Natural killer cell treated with Interleukin-12 subunit alpha and Interleukin-12 subunit beta and Interleukin-15 and Interleukin-18, amount 100 ng/mL, for 72 hours (primary cell): ENCODE measurements around the gene PLA2G4A. TPM values are rescaled to one million over a fixed set of nuclear protein-coding genes. Genes with fewer than 3 reads are reported as not detected.

Experiments
- ATAC-seq, 2 donors: fragments of 150-1000 bp; cut with Tn5 transposase in 1 of 2; sonication (Bioruptor Pico), chemical (Tn5 transposase) in 1 of 2; 2 replicates each; pipeline ENCODE4 v1.10.0; 2021
- DNase-seq: peaks from one replicate; pipeline ENCODE4 v3.0.0; 2022; ENCODE audit warnings: low spot score
- H3K27ac Mint-ChIP-seq, 2 donors: 1 replicate in 1 of 2; 2 replicates in 1 of 2; pipeline ENCODE4 v1.8.0; 2022; ENCODE audit warnings: mixed read lengths in 2 of 2, mild to moderate bottlenecking in 1 of 2, moderate library complexity in 1 of 2
- H3K27me3 Mint-ChIP-seq, 2 donors: 1 replicate in 1 of 2; 2 replicates in 1 of 2; pipeline ENCODE4 v1.8.0; 2022; ENCODE audit warnings: mixed read lengths in 2 of 2
- H3K36me3 Mint-ChIP-seq: one replicate; pipeline ENCODE4 v1.8.0; 2022; ENCODE audit warnings: mixed read lengths
- H3K4me1 Mint-ChIP-seq, 2 donors: 1 replicate in 1 of 2; 2 replicates in 1 of 2; pipeline ENCODE4 v1.8.0; 2022; ENCODE audit warnings: low read depth in 2 of 2, mixed read lengths in 2 of 2, mild to moderate bottlenecking in 1 of 2
- H3K4me3 Mint-ChIP-seq: one replicate; pipeline ENCODE4 v1.8.0; 2022; ENCODE audit warnings: mixed read lengths
- H3K9me3 Mint-ChIP-seq: 2 replicates; pipeline ENCODE4 v1.8.0; 2022; ENCODE audit warnings: mixed read lengths
- total RNA-seq, 2 donors: library from RNA; stranded (reverse); gene quantifications; one replicate each; pipeline ENCODE4 v1.2.3, GENCODE V29; 2022

Gene PLA2G4A
- total RNA-seq, 2 donors from 2014 or later: 0.45 to 1.2 TPM

DNA sequence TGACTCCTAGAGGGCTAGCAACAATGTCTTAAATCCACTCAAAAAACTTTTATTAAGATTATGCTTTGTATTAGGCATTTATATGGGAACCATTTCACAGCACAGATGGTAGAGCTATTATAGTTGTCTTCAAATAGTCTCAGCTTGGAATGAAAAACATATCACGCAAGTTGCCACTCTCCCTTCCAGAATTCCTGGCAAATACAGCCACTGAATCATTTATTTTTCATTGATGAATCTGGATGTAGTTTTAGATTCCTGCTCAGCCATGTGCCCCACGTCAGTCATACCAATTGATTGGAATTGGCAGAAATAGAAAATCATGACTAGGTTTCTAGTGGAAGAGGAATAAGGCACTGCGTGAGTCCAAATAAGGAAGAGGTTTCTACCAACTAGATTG is 165.2 kb downstream of the PLA2G4A start:
- no peaks in the 10 kb centered on the region for H3K9me3 Mint-ChIP-seq
- no peak overlapping the region for H3K27ac Mint-ChIP-seq
- H3K36me3 Mint-ChIP-seq: no peaks in the 10 kb centered on the region
- no peaks in the 10 kb centered on the region for H3K4me1 Mint-ChIP-seq
- H3K4me3 Mint-ChIP-seq: no peak overlapping the region
- no peak for DNase-seq
- ATAC-seq: no peak
- no peaks in the 10 kb centered on the region for H3K27me3 Mint-ChIP-seq

DNA sequence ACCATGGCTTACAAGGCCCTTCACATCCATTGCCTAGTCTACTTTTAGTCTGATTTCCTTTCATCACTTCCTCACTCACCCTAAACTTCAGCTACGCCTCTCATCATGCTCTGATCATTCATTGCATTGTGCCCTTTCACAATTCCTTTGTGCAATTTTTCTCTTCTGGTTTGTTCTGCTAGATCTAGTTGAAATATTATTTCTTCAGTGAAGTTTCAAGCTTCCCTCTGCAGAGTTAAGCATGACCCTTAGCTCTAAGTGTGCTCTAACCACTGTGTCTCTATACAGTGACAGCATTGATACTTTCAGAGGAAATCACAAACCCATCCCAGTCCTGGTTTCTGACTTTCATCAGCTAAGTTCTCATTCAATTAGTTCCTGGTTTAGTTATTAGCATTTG is 166.1 kb downstream of the PLA2G4A start:
- no peak for ATAC-seq
- H3K27ac Mint-ChIP-seq: no peak overlapping the region
- H3K27me3 Mint-ChIP-seq: peaks cover 0 to 2% of the 10 kb centered on the region in 2 donors
- no peaks in the 10 kb centered on the region for H3K9me3 Mint-ChIP-seq
- H3K4me3 Mint-ChIP-seq: no peak overlapping the region
- H3K36me3 Mint-ChIP-seq: no peaks in the 10 kb centered on the region
- DNase-seq: no peak
- no peaks in the 10 kb centered on the region for H3K4me1 Mint-ChIP-seq

DNA sequence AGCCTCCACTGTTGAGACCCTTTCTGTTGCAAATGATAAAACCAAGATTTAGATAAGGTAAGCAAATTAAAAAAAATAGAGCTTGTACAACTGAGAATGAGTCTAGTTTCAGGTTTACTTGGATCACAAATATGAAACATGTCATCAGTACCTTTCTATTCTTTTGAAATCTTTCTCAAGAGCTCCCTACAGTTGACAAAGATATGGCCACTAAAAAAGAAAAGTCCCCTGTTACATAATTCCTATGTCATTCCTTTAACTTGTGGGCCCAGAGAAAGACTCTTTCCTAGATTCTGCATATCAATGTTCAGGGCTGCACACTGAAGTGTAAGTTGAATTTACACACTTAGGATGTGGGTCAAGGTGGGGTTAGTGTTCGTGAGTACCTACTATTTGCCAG is 168.1 kb downstream of the PLA2G4A start:
- Mint-ChIP-seq H3K36me3 (no peaks in the 10 kb centered on the region), H3K9me3 (no peaks in the 10 kb centered on the region), H3K27ac (no peak overlapping the region), H3K4me1 (no peaks in the 10 kb centered on the region), H3K27me3 (peaks cover 0 to 5% of the 10 kb centered on the region in 2 donors), H3K4me3 (no peak overlapping the region)
- DNase-seq (no peak), ATAC-seq (no peak)

DNA sequence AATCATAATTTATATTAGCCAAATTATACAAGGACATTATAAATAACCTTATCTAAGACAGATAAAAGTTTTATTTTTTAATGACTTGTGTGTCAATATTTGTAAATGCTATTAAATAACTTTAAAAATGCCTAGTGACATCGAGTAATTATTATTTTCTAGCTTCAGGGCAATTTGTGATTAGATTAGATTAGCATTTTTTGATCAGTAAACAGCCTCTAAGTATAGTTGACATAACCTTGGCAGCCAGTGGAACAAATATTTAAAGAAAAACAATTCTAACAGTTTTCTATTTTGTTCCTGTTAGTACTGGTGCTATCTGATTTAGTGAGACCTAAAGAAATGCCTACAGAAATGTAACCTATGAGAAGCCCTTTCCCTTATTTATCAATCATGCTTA is 169.1 kb downstream of the PLA2G4A start:
- DNase-seq: no peak
- no peaks in the 10 kb centered on the region for H3K4me1 Mint-ChIP-seq
- H3K27ac Mint-ChIP-seq: no peak overlapping the region
- H3K9me3 Mint-ChIP-seq: no peaks in the 10 kb centered on the region
- H3K36me3 Mint-ChIP-seq: no peaks in the 10 kb centered on the region
- ATAC-seq: no peak
- peaks cover 0 to 5% of the 10 kb centered on the region in 2 donors for H3K27me3 Mint-ChIP-seq
- H3K4me3 Mint-ChIP-seq: no peak overlapping the region

DNA sequence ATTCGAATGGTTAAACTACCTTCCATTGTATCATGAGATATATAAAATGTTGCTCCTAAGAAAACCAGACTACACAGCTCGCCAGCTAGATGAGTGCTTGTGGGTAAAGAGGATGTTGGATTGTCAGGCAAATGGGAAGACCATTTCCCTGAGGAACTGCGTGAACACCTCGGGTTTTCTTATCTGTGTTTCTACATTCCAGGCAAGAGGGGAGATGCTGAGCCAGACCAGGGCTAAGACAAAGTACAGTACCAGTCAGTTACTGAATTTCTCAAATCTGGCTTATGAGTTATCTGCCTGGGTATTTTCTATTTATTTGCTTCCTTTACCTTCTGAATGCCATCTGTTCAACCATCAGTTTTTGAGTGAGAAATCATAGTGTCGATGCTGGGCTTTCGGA is 170.8 kb downstream of the PLA2G4A start:
- ATAC-seq: no peak
- Mint-ChIP-seq H3K27ac (no peak overlapping the region), H3K36me3 (no peaks in the 10 kb centered on the region), H3K4me1 (no peaks in the 10 kb centered on the region), H3K4me3 (no peak overlapping the region), H3K27me3 (peaks cover 0 to 5% of the 10 kb centered on the region in 2 donors), H3K9me3 (no peaks in the 10 kb centered on the region)
- no peak for DNase-seq

DNA sequence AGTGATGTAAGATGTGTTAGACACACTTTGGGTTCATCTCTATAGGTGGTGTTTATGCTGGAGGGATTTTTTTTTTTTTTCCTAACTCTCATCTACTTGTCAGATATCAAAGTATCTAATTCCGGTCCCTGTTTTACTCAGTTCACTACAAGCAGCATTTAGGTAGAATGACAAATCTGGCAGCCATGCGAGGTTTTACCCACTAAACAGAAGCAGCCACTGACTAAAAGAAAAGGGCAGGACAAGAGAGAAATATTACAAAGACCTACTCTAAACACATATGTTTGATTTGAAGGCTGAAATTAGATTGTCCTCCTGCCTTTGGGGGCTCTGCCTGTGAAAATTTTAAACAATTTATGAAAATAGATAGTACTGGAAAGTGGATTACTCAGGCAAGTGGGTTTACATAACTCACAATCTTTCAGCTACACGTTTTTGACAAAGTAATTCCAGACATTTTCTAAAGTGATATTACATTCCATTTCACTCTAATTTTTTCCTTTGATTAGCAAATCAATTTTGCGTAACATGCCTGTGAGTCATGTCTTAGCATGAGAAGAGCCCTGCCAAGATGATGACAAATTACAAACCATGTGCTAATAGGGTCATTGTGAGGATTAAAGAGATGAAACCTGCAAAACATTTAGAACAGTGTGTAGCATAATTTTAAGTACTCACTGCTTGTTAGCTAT is 172.6 kb downstream of the PLA2G4A start:
- DNase-seq: no peak
- Mint-ChIP-seq H3K27ac (no peak overlapping the region), H3K4me3 (no peak overlapping the region), H3K27me3 (peaks cover 0 to 5% of the 10 kb centered on the region in 2 donors), H3K9me3 (no peaks in the 10 kb centered on the region), H3K36me3 (no peaks in the 10 kb centered on the region), H3K4me1 (no peaks in the 10 kb centered on the region)
- no peak for ATAC-seq

DNA sequence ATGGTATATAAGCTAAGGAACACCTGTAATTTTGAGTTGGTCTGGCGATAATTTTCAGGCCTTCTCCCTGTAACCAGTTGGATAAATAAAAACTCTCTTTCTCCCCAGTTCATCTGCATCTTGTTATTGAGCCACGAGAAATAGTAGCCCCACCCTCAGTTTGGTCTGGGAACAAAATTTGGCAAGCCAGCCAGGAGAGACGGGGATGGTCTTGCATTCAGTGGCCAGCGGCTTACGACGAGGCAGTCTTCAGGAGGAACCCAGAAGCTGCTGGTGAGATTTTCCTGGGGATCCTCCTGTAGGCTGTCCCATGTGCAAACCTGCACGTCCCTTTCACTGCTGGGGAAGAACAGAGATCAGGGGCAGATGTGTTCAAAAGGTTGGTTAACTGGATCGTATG is 174.6 kb downstream of the PLA2G4A start:
- no peaks in the 10 kb centered on the region for H3K4me1 Mint-ChIP-seq
- H3K36me3 Mint-ChIP-seq: peaks cover 8% of the 10 kb centered on the region
- DNase-seq (no peak), ATAC-seq (no peak)
- no peak overlapping the region for H3K4me3 Mint-ChIP-seq
- H3K27ac Mint-ChIP-seq: no peak overlapping the region
- peaks cover 0 to 5% of the 10 kb centered on the region in 2 donors for H3K27me3 Mint-ChIP-seq
- peaks cover 3% of the 10 kb centered on the region for H3K9me3 Mint-ChIP-seq

DNA sequence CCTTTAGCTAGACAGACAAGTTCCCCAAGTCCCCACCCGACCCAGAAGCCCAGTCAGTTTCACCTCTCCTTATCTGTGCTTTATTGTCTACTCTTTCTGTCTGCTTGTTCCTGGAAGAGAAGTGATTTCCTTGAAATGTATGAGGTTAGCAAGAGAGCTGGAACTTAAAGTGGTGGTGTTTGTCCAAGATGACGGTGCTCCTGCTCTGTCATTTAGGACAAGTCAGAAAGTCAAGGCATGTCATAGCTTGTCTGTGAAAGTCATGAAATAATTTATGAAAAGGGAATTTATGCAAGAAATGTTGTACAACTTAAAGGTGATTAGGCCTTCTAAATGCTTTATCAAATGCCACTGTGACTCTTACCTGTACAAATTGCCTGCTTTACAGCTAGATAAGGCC is 178.1 kb downstream of the PLA2G4A start:
- no peaks in the 10 kb centered on the region for H3K27me3 Mint-ChIP-seq
- H3K27ac Mint-ChIP-seq: no peak overlapping the region
- ATAC-seq (no peak), DNase-seq (no peak)
- no peaks in the 10 kb centered on the region for H3K4me1 Mint-ChIP-seq
- H3K9me3 Mint-ChIP-seq: peaks cover 10% of the 10 kb centered on the region
- H3K36me3 Mint-ChIP-seq: peaks cover 21% of the 10 kb centered on the region
- H3K4me3 Mint-ChIP-seq: no peak overlapping the region

DNA sequence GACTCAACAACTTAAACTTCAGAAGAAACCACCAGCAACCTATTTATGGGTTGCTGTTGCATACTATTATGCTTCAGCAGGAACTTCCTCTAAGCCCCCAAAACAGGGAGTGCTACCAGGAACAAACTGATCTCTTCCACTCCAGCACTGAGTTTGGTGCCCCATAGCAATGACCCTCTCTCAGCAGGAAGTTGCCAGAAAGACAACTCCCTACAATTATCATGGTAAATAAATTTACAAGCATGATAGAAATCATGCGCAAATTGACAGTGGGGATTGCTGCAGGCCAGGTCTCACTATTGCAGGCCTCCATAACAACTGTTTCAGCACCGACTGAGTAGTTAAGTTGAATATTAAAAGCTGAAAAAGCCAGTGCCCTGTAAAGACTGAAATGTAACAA is 180.6 kb downstream of the PLA2G4A start:
- H3K4me3 Mint-ChIP-seq: no peak overlapping the region
- H3K36me3 Mint-ChIP-seq: peaks cover 21% of the 10 kb centered on the region
- ATAC-seq (no peak), DNase-seq (no peak)
- H3K4me1 Mint-ChIP-seq: no peaks in the 10 kb centered on the region
- no peak overlapping the region for H3K27ac Mint-ChIP-seq
- no peaks in the 10 kb centered on the region for H3K27me3 Mint-ChIP-seq
- peaks cover 10% of the 10 kb centered on the region for H3K9me3 Mint-ChIP-seq

DNA sequence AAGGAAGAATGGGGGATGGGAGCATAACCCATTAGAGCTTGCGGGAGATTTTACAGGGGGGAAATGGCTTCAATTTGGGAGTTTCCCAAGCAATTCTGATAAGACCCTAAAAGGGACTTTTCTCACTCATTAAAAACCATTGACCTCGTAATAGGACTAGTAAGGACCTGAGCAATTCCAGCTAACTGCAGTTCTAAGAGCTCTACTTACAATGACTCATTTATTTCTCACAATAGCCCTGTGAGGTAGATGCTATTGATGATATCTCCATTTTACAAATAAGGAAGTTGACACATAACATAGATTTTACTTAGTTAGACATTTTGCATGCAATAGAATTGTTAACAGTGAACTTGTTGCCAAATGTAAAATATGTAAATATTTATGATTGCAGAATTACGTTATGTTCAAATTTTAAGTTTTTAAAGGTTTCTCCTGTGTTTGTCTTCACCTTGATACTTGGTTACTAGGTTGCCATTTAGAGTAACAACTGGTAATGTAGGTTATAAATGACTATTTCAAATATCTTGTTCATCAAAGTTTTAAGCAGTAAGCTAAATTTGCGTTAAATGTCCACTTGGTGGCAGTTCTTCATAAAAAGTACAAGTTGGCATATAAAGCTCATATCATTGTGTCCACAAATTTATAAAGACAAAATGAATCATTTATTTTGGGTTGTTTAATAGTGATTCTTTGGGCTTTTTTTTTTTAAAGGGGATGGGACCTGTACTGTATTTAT is 182.0 kb downstream of the PLA2G4A start:
- H3K36me3 Mint-ChIP-seq: peaks cover 21% of the 10 kb centered on the region
- H3K27me3 Mint-ChIP-seq: no peaks in the 10 kb centered on the region
- DNase-seq (no peak), ATAC-seq (no peak)
- H3K9me3 Mint-ChIP-seq: peaks cover 10% of the 10 kb centered on the region
- H3K27ac Mint-ChIP-seq: no peak overlapping the region
- H3K4me1 Mint-ChIP-seq: no peaks in the 10 kb centered on the region
- no peak overlapping the region for H3K4me3 Mint-ChIP-seq

DNA sequence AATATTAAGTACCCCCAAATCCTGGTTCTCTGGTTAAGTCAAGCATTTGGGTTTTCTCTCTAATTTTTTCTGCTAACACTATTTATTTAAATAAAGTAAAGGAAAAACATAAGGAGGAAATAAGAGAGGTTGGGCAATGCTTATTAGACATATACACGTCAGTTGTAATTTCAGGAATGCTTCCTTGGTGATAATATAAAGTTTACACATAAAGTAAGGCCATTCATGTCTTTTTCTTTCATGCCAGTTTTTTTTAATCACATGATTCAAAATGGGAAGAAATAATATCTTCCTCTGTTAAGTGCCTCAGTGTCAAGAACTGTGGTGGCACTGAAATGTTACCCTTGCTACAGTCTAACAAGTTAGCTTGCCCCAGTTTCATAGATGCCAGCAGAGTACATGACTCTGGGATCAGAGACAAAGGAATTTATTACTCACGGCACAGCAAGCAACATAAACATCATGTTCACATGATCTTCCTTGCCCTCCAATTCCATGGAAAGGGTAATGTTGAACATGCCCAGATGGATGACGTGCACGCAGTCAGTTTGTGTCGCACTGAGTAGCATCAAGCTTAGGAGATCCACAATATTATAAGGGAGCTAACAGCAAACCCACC is 184.9 kb downstream of the PLA2G4A start:
- H3K36me3 Mint-ChIP-seq: peaks cover 10% of the 10 kb centered on the region
- peaks cover 4% of the 10 kb centered on the region for H3K9me3 Mint-ChIP-seq

DNA sequence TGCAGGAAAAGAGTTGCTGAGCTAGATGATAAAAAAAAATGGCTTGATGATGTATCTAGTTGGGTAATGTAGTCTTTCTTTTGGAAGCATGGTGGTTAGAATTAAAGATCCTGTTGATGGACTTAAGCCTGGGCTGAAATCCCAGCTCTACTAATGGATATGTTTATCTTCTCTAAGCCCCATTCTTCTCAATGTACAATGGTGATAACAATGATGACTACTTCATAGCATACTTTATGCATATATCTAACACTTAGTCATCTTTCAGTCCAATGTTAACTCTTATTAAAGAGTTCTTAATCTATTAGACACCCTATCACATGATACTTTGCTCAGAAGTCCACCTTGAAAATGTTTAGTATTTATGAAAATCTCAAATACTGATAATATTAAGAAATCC is 189.5 kb downstream of the PLA2G4A start:
- no peaks in the 10 kb centered on the region for H3K4me1 Mint-ChIP-seq
- DNase-seq (no peak), ATAC-seq (no peak)
- no peak overlapping the region for H3K4me3 Mint-ChIP-seq
- peaks cover 12% of the 10 kb centered on the region for H3K9me3 Mint-ChIP-seq
- H3K27ac Mint-ChIP-seq: no peak overlapping the region
- peaks cover 8% of the 10 kb centered on the region for H3K36me3 Mint-ChIP-seq
- H3K27me3 Mint-ChIP-seq: no peaks in the 10 kb centered on the region

More for the DNA sequence above, 184.9 kb downstream of the PLA2G4A start:
- H3K4me3 Mint-ChIP-seq: no peak overlapping the region
- ATAC-seq (no peak), DNase-seq (no peak)
- no peaks in the 10 kb centered on the region for H3K4me1 Mint-ChIP-seq
- H3K27ac Mint-ChIP-seq: no peak overlapping the region
- no peaks in the 10 kb centered on the region for H3K27me3 Mint-ChIP-seq

DNA sequence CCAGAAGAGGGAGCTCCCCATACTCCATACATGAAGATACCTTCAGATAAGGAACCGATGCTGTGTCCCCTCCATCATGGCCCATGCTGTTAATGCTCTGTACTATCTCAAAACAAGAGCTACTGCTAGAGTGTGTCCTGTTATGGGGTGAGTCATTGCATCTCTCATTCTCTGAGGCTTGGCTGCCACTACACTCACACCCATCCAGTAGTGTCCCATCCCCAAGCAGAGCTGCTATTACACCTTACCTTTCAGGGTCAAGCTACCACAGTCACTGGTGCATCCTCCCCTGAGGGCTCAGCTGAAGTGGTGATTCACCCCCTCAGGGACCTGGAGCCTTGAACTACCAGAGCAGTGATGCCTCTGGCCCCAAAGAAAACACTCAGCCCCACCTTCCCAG is 198.5 kb downstream of the PLA2G4A start:
- Mint-ChIP-seq H3K9me3 (peaks cover 7% of the 10 kb centered on the region), H3K27ac (no peak overlapping the region), H3K4me3 (no peak overlapping the region), H3K27me3 (no peaks in the 10 kb centered on the region), H3K4me1 (no peaks in the 10 kb centered on the region), H3K36me3 (peaks cover 12% of the 10 kb centered on the region)
- ATAC-seq (peak; percentile 33 to 36), DNase-seq (no peak)

DNA sequence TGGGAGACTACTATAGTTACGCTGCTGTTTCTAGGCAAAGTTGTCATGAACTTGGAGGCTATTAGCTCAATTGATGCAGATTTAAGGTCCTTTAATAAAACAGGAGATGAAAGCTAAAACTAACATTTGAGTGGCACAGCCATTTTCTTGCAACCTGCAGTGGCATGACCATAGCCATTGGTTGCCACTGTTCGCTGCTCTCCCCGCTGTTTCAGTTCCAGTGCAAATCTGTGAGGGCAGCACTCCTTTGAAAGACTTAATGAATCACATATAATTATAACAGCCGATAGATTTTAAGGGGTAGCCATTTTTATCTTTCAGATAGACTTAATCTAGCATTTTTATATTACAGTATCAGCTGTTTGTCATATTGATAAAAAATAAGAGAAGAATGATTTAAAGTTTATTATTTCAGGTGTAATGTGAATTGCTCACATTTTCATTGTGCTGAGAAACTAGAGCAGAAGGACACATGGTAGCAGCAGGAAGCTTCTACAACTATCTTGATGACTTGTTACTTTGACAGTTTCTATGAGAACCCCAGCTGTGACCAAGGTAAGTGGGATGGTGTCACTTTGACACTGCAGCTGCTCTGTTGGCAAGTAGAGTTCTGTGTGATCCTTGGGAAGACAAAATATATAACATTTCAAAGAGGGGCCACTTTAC is 203.7 kb downstream of the PLA2G4A start:
- H3K27ac Mint-ChIP-seq: no peak overlapping the region
- no peak overlapping the region for H3K4me3 Mint-ChIP-seq
- peaks cover 12% of the 10 kb centered on the region for H3K36me3 Mint-ChIP-seq
- no peak for DNase-seq
- H3K9me3 Mint-ChIP-seq: peaks cover 7% of the 10 kb centered on the region
- no peak for ATAC-seq
- no peaks in the 10 kb centered on the region for H3K27me3 Mint-ChIP-seq
- H3K4me1 Mint-ChIP-seq: no peaks in the 10 kb centered on the region
